Sigmoid colon (tissue), 4 donors: ENCODE results near the gene CEACAM18.

Experiments used
- CTCF ChIP-seq, 4 experiments: fragments of 450-650 bp in 3 of 4; fragments of 200-600 bp in 1 of 4; IDR thresholded peaks; one replicate each; pipeline ENCODE4 v1.5.1; 2016 to 2019; ENCODE audit warnings: antibody characterized with exemption in 4 of 4, mild to moderate bottlenecking in 3 of 4, moderate library complexity in 2 of 4
- EP300 ChIP-seq, 4 donors: sonication (generic); formaldehyde crosslinking; IDR thresholded peaks; one replicate each; pipeline ENCODE4 v1.6.1; 2017; ENCODE audit warnings: antibody characterized with exemption in 4 of 4
- POLR2A ChIP-seq, 2 donors: fragments of 450-650 bp; IDR thresholded peaks; one replicate each; pipeline ENCODE4 v1.6.1; 2016; ENCODE audit warnings: antibody characterized with exemption in 2 of 2, mild to moderate bottlenecking in 2 of 2, moderate library complexity in 2 of 2
- POLR2AphosphoS5 ChIP-seq, 4 donors: sonication (generic); formaldehyde crosslinking; IDR thresholded peaks; one replicate each; pipeline ENCODE4 v1.6.1; 2017; ENCODE audit warnings: antibody characterized with exemption in 4 of 4

- no peak for TF ChIP-seq CTCF (IDR thresholded peaks at IDR 0.05)
- no peak for TF ChIP-seq POLR2A (IDR thresholded peaks at IDR 0.05)
- no peak for TF ChIP-seq EP300 (IDR thresholded peaks at IDR 0.05)
- no peak for TF ChIP-seq POLR2AphosphoS5 (IDR thresholded peaks at IDR 0.05)
These were observed at the start of gene CEACAM18 for GRCh38 chr19:51478381-51479234.
